GM12878 (cell line): ENCODE data around the gene DACH1. TPM values are rescaled to one million over a fixed set of nuclear protein-coding genes. Genes with fewer than 3 reads are reported as not detected.

Experiments used
- ATAC-seq: fragments of 200-7000 bp; cut with Tn5 transposase; 3 replicates; pipeline ENCODE4 v1.9.1; 2020; ENCODE audit warnings: mild to moderate bottlenecking, moderate library complexity
- BruUV-seq: library from RNA; stranded (reverse); fragments of 400-500 nt; replicated peaks from 2 replicates; lab custom pipeline; 2021; lab: Mats Ljungman, UMichigan
- CTCF ChIA-PET: fragments of 300-600 bp; sonication (Branson Sonifier 250); formaldehyde crosslinking; extraction: SDS; loops from one replicate; lab custom pipeline; 2021; ENCODE audit warnings: inconsistent platforms; lab: Yijun Ruan, JAX
- POLR2A ChIA-PET: fragments of 350-600 bp; formaldehyde crosslinking; extraction: SDS; loops from one replicate; lab custom pipeline; 2021; ENCODE audit warnings: inconsistent platforms; lab: Charles Lee
- RAD21 ChIA-PET: fragments of 300-600 bp; sonication (Branson Sonifier 250); formaldehyde crosslinking; loops from one replicate; lab custom pipeline; 2023; ENCODE audit warnings: antibody characterized with exemption; ENCODE audit not compliant: unreplicated experiment; lab: Charles Lee
- SMC1A ChIA-PET: fragments of 300-600 bp; sonication (Branson Sonifier 250); formaldehyde crosslinking; loops from one replicate; lab custom pipeline; 2023; ENCODE audit not compliant: unreplicated experiment, uncharacterized antibody; lab: Charles Lee
- DNase-seq: peaks from one replicate; pipeline ENCODE4 v3.0.0-alpha.2; 2011; ENCODE audit warnings: low read depth, low spot score
- FAIRE-seq: peaks from 3 replicates; lab custom pipeline; 2011; peaks lifted over from hg19 to GRCh38; lab: Jason Lieb, UNC
- H2AFZ ChIP-seq: 2 replicates; pipeline ENCODE4 v1.6.0; 2011; ENCODE audit warnings: low read depth, low read length, control low read depth; ENCODE audit not compliant: control insufficient read depth
- H3K27ac ChIP-seq: 2 replicates; pipeline ENCODE4 v1.5.1; 2011; ENCODE audit warnings: control low read depth; ENCODE audit not compliant: control insufficient read depth, insufficient read depth
- H3K27me3 ChIP-seq, 2 experiments: replicated peaks in 1 of 2; 2 replicates each; pipeline versions ENCODE4 v1.6.0 to v1.6.1; 2011; ENCODE audit warnings: low read length in 1 of 2; ENCODE audit not compliant: control insufficient read depth in 2 of 2, insufficient read depth in 2 of 2
- H3K36me3 ChIP-seq, 2 experiments: 2 replicates each; pipeline ENCODE4 v1.5.1; 2011; ENCODE audit warnings: low read length in 1 of 2; ENCODE audit not compliant: control insufficient read depth in 2 of 2, insufficient read depth in 2 of 2
- H3K4me1 ChIP-seq: 2 replicates; pipeline ENCODE4 v1.6.1; 2011; ENCODE audit warnings: mild to moderate bottlenecking, low read length, moderate library complexity, mixed read lengths; ENCODE audit not compliant: control insufficient read depth, insufficient read depth
- H3K4me2 ChIP-seq: 2 replicates; pipeline ENCODE4 v1.6.0; 2011; ENCODE audit warnings: control low read depth; ENCODE audit not compliant: control insufficient read depth, insufficient read depth
- H3K4me3 ChIP-seq: fragments of 200-600 bp; sonication (generic); 2 replicates; pipeline ENCODE4 v1.5.1; 2016
- H3K79me2 ChIP-seq: 2 replicates; pipeline ENCODE4 v1.6.0; 2011; ENCODE audit warnings: low read length; ENCODE audit not compliant: control insufficient read depth, insufficient read depth
- H3K9ac ChIP-seq: 2 replicates; pipeline ENCODE4 v1.8.0; 2011; ENCODE audit warnings: low read length, control low read depth, mixed read lengths; ENCODE audit not compliant: control insufficient read depth, insufficient read depth
- H3K9me3 ChIP-seq: replicated peaks from 3 replicates; pipeline ENCODE4 v1.5.1; 2011; ENCODE audit warnings: mild to moderate bottlenecking, low read length; ENCODE audit not compliant: control insufficient read depth, insufficient read depth
- H4K20me1 ChIP-seq: 2 replicates; pipeline ENCODE4 v1.6.0; 2011; ENCODE audit not compliant: control insufficient read depth, insufficient read depth
- HDAC2 ChIP-seq: fragments of 200-600 bp; sonication (generic); IDR thresholded peaks from 2 replicates; pipeline ENCODE4 v1.6.1; 2017
- MYC ChIP-seq: IDR thresholded peaks from 2 replicates; pipeline ENCODE4 v1.6.1; 2011; ENCODE audit warnings: mild to moderate bottlenecking, low read length, moderate library complexity, inconsistent platforms; ENCODE audit not compliant: insufficient read depth, insufficient replicate concordance, insufficient read length, severe bottlenecking
- SMAD1 ChIP-seq: fragments of 450-650 bp; IDR thresholded peaks from 2 replicates; pipeline ENCODE4 v1.6.1; 2018; ENCODE audit warnings: mild to moderate bottlenecking, low read depth; ENCODE audit not compliant: partially characterized antibody
- TCF12 ChIP-seq: IDR thresholded peaks from 2 replicates; pipeline ENCODE4 v1.6.1; 2011; ENCODE audit warnings: low read depth, mild to moderate bottlenecking, low read length
- YBX1 ChIP-seq: fragments of 450-650 bp; IDR thresholded peaks from 2 replicates; pipeline ENCODE4 v1.6.1; 2016; ENCODE audit warnings: antibody characterized with exemption
- WGBS: methylation state at CpG from one replicate; pipeline ENCODE4 v1.1.6; 2016; ENCODE audit warnings: low lambda C conversion rate; ENCODE audit not compliant: insufficient replicate concordance, insufficient coverage; ENCODE audit errors: missing lambda C conversion rate; 5-methylcytosine and 5-hydroxymethylcytosine counted together
- in situ Hi-C: fragments of 300-500 bp; cut with MboI; formaldehyde crosslinking; loops from 9 replicates; pipeline ENCODE4 v1.14.3; 2018; ENCODE audit warnings: mixed read lengths
- intact Hi-C: fragments of 100-400 bp; cut with micrococcal nuclease; formaldehyde crosslinking; loops from one replicate; pipeline ENCODE4 v1.14.2; 2022; ENCODE audit not compliant: unreplicated experiment
- polyA plus RNA-seq, 11 experiments: library from polyadenylated mRNA; depleted of rRNA in 4 of 11; unstranded in 6 of 11; stranded (reverse) in 5 of 11; fragments of >200 nt; fragmentation: Nextera tagmentation in 4 of 11; fragmentation: Illumina TruSeq in 1 of 11; extraction: Ambion mirVana in 4 of 11; extraction: Trizol in 1 of 11; gene quantifications; 1 replicate in 1 of 11; 2 replicates in 10 of 11; pipeline versions ENCODE4 v1.2.1 to v1.2.3, GENCODE V29; 2011 to 2016; ENCODE audit warnings: inconsistent platforms in 2 of 11, missing spikeins in 2 of 11, low read depth in 1 of 11
- total RNA-seq, 4 experiments: library from RNA; depleted of rRNA in 3 of 4; stranded (reverse); fragments of >200 nt in 3 of 4; fragmentation: Illumina TruSeq in 1 of 4; extraction: Trizol in 1 of 4; gene quantifications; 2 replicates each; pipeline versions ENCODE4 v1.2.1 to v1.2.3, GENCODE V29; 2013 to 2021
- TF ChIP-seq, protein P1 (sequence below): fragments of 450-650 bp; conservative IDR thresholded peaks from 2 replicates; pipeline ENCODE4 v1.6.1; 2017; ENCODE audit warnings: mild to moderate bottlenecking, moderate library complexity

DACH1 gene
- total and polyA plus RNA-seq, 10 of the 15 experiments (the other 5 are each of a cell fraction or from before 2014, with no cell fraction given): 0.05 TPM; not detected in 9

- no peaks in the 10 kb centered on the region for H3K36me3 ChIP-seq
- H3K27ac ChIP-seq: no peak overlapping the region
- WGBS: 78% methylated on average over 3 of the region's 3 CpGs
- H3K27me3 ChIP-seq: peaks cover 0 to 5% of the 10 kb centered on the region in 2 experiments; a peak in 1 of 4 replicates
- H3K9ac ChIP-seq: no peak overlapping the region
- CTCF ChIA-PET: interaction anchor here (0.6 kb wide), 1 partner anchor 408 kb away, joined by 3 read pairs; no protein-coding TSS in a partner anchor
- DNase-seq (no peak), ATAC-seq (no peak), FAIRE-seq (no peak)
- intact Hi-C loops (loop anchor here (10.0 kb wide), 1 partner anchor 546 kb away; no protein-coding TSS in a partner anchor), in situ Hi-C loops (loop anchor here (10.0 kb wide), 1 partner anchor 576 kb away; no protein-coding TSS in a partner anchor)
- H2AFZ ChIP-seq: no peak overlapping the region
- H3K4me2 ChIP-seq: no peak overlapping the region
- POLR2A ChIA-PET: interaction anchor here (0.6 kb wide), 1 partner anchor 1054 kb away, joined by 4 read pairs; no protein-coding TSS in a partner anchor
- SMC1A ChIA-PET: no interaction called here
- H3K4me1 ChIP-seq: no peaks in the 10 kb centered on the region
- TF ChIP-seq MYC (no peak), HDAC2 (no peak), SMAD1 (no peak), YBX1 (no peak), TCF12 (no peak)
- TF ChIP-seq, protein P1, sequence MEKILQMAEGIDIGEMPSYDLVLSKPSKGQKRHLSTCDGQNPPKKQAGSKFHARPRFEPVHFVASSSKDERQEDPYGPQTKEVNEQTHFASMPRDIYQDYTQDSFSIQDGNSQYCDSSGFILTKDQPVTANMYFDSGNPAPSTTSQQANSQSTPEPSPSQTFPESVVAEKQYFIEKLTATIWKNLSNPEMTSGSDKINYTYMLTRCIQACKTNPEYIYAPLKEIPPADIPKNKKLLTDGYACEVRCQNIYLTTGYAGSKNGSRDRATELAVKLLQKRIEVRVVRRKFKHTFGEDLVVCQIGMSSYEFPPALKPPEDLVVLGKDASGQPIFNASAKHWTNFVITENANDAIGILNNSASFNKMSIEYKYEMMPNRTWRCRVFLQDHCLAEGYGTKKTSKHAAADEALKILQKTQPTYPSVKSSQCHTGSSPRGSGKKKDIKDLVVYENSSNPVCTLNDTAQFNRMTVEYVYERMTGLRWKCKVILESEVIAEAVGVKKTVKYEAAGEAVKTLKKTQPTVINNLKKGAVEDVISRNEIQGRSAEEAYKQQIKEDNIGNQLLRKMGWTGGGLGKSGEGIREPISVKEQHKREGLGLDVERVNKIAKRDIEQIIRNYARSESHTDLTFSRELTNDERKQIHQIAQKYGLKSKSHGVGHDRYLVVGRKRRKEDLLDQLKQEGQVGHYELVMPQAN: no peak
- no peaks in the 10 kb centered on the region for H3K9me3 ChIP-seq
- BruUV-seq: no TSS peak
- H4K20me1 ChIP-seq: no peaks in the 10 kb centered on the region
- H3K4me3 ChIP-seq: no peak overlapping the region
- RAD21 ChIA-PET: no interaction called here
- H3K79me2 ChIP-seq: no peaks in the 10 kb centered on the region
Measured at GRCh38 chr13:71871176-71871754, 4.3 kb upstream of the DACH1 start.
